ENCODE measurements around the gene SIX6.

SIX6 gene

GRCh38 chr14:60512973-60513571, 4.1 kb downstream of the SIX6 start:
- H3K4me3 ChIP-seq (ENCODE audit: low read depth, low read length) = no peak overlapping the region
- TF ChIP-seq, protein P1, sequence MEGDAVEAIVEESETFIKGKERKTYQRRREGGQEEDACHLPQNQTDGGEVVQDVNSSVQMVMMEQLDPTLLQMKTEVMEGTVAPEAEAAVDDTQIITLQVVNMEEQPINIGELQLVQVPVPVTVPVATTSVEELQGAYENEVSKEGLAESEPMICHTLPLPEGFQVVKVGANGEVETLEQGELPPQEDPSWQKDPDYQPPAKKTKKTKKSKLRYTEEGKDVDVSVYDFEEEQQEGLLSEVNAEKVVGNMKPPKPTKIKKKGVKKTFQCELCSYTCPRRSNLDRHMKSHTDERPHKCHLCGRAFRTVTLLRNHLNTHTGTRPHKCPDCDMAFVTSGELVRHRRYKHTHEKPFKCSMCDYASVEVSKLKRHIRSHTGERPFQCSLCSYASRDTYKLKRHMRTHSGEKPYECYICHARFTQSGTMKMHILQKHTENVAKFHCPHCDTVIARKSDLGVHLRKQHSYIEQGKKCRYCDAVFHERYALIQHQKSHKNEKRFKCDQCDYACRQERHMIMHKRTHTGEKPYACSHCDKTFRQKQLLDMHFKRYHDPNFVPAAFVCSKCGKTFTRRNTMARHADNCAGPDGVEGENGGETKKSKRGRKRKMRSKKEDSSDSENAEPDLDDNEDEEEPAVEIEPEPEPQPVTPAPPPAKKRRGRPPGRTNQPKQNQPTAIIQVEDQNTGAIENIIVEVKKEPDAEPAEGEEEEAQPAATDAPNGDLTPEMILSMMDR (IDR thresholded peaks at IDR 0.05; ENCODE audit: control insufficient read depth, extremely low read depth, insufficient read depth) = no peak
- no peak for DNase-seq (ENCODE audit: low read depth)

DNA sequence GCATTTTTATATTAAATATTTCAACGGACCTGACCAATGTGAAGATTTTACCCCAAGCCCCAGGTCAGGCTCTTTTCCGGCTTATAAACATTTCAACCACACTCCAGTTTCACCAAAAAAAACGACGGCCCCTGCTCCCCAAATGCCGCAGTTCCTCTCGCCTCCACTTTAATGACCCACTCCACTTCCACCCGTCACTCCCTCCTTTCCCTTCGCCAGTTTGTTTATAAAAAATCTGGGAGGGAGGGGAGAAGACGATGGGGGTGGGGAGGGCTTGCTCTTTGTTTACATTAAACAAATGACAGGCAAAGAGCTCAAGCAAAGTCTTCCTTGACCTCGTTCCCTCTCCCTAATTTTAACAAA, 5.4 kb downstream of the SIX6 start:
- peak overlapping the region; percentile 71 for H3K4me3 ChIP-seq (ENCODE audit: low read depth, low read length)
- TF ChIP-seq, protein P1 (IDR thresholded peaks at IDR 0.05; ENCODE audit: control insufficient read depth, extremely low read depth, insufficient read depth) = no peak
- no peak for DNase-seq (ENCODE audit: low read depth)

GRCh38 chr14:60514741-60515491, 6.0 kb downstream of the SIX6 start:
- TF ChIP-seq, protein P1 (IDR thresholded peaks at IDR 0.05; ENCODE audit: control insufficient read depth, extremely low read depth, insufficient read depth) = peak; percentile 72
- DNase-seq (ENCODE audit: low read depth) = no peak
- H3K4me3 ChIP-seq (ENCODE audit: low read depth, low read length) = peak overlapping the region; percentile 71

DNA sequence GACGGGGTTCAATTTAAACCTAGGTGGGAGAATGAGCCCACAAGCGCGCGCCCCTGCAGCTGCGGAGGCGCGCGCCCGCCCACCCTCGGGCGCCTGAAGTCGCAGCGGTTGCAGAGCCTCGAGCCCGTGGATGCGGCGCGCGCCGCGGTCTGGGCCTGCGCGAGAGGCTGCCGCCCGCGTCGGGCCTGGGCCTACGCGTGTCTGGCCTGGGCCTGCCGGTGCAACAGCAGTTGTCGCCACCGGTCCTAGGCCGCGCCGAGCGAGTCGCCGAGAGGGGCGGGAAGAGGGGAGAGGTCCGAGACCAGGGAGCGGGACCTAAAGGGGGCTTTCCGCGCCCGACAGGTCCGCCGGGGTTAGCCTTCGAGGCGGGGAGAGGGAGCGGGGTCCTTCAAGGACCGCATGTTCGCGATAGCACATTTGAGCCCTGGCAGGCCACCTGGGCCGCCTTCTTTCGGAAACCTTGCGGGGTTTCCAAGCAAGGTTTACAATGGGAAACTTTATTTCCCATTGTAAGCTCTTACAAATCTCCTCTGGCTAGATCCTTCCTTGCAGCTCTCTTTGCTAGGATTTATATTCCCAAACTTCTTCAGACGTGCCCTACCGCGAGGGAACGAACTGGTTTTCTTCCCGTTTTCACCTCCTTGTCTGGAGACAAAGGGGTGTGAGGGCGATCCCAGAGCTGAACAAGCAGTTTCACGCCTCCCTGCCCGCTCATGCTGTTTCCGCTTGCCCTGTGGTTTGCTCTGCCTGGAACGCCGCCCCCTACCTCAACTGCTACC, 6.8 kb downstream of the SIX6 start:
- no peak overlapping the region for H3K4me3 ChIP-seq (ENCODE audit: low read depth, low read length)
- no peak for DNase-seq (ENCODE audit: low read depth)
- TF ChIP-seq, protein P1 (IDR thresholded peaks at IDR 0.05; ENCODE audit: control insufficient read depth, extremely low read depth, insufficient read depth) = no peak

GRCh38 chr14:60532442-60532841, 23.5 kb downstream of the SIX6 start:
- no peak overlapping the region for H3K4me3 ChIP-seq (ENCODE audit: low read depth, low read length)
- no peak for DNase-seq (ENCODE audit: low read depth)
- TF ChIP-seq, protein P1 (IDR thresholded peaks at IDR 0.05; ENCODE audit: control insufficient read depth, extremely low read depth, insufficient read depth) = no peak

DNA sequence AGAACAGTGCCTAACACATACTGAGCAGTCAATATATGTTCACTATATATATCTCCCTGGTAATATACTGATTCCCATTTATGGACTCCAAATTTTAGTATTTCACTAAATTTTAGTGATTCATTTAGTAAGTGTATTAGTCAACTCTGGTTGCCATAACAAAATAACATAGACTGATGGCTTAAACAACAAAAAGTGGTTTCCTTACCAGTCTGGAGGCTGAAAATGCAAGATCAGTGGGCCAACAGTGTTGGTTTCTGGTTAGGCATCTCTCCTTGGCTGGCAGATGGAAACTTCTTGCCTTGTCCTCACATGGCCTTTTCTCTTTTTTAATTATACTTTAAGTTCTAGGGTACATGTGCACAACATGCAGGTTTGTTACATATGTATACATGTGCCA, 28.7 kb downstream of the SIX6 start:
- no peak for DNase-seq (ENCODE audit: low read depth)
- H3K4me3 ChIP-seq (ENCODE audit: low read depth, low read length) = no peak overlapping the region
- TF ChIP-seq, protein P1 (IDR thresholded peaks at IDR 0.05; ENCODE audit: control insufficient read depth, extremely low read depth, insufficient read depth) = no peak

Measured in LNCaP clone FGC (cell line).